A549 (cell line): ENCODE measurements around the gene ARHGEF7. TPM values are rescaled to one million over a fixed set of nuclear protein-coding genes. Genes with fewer than 3 reads are reported as not detected.

Experiments
- ATAC-seq, 2 experiments: fragments of 200-7000 bp in 1 of 2; fragments of >200 bp in 1 of 2; cut with Nextera tagmentation in 1 of 2; cut with Tn5 transposase in 1 of 2; 3 replicates each; pipeline versions ENCODE4 v1.8.0 to v1.9.1; 2018 to 2020; ENCODE audit warnings: mild to moderate bottlenecking in 1 of 2, moderate library complexity in 1 of 2
- CTCF ChIA-PET: fragments of 300-600 bp; sonication (Branson Sonifier 250); formaldehyde crosslinking; extraction: SDS; loops from one replicate; lab custom pipeline; 2021; ENCODE audit warnings: antibody characterized with exemption, inconsistent platforms; lab: Yijun Ruan, JAX
- POLR2A ChIA-PET: fragments of 350-600 bp; formaldehyde crosslinking; extraction: SDS; loops from one replicate; lab custom pipeline; 2021; ENCODE audit warnings: antibody characterized with exemption, inconsistent platforms; lab: Yijun Ruan, JAX
- DNase-seq, 2 experiments: peaks; one replicate each; pipeline versions ENCODE4 v3.0.0 to v3.0.0-alpha.2; 2011 to 2016; ENCODE audit warnings: low read depth in 1 of 2, low spot score in 1 of 2
- FAIRE-seq: peaks from 2 replicates; lab custom pipeline; 2011; peaks lifted over from hg19 to GRCh38; lab: Jason Lieb, UNC
- H3K27ac ChIP-seq, 2 experiments: fragments of >200 bp; sonication (Bioruptor Twin); formaldehyde crosslinking; 3 replicates each; pipeline ENCODE4 v1.5.1; 2016 to 2017
- H3K4me1 ChIP-seq: fragments of >200 bp; sonication (Bioruptor Twin); formaldehyde crosslinking; 3 replicates; pipeline ENCODE4 v1.6.1; 2016
- H3K4me2 ChIP-seq: fragments of >200 bp; sonication (Bioruptor Twin); formaldehyde crosslinking; 3 replicates; pipeline ENCODE4 v1.6.1; 2016
- H3K4me3 ChIP-seq: fragments of >200 bp; sonication (Bioruptor Twin); formaldehyde crosslinking; 3 replicates; pipeline ENCODE4 v1.5.1; 2016
- H3K9me3 ChIP-seq: fragments of >200 bp; sonication (Bioruptor Twin); formaldehyde crosslinking; 3 replicates; pipeline ENCODE4 v1.6.1; 2016
- CBX8 ChIP-seq: fragments of 200-600 bp; sonication (generic); IDR thresholded peaks from 2 replicates; pipeline ENCODE4 v1.6.1; 2016
- CTCF ChIP-seq: fragments of >200 bp; sonication (Bioruptor Twin); formaldehyde crosslinking; IDR thresholded peaks from 3 replicates; pipeline ENCODE4 v1.5.1; 2016
- ESRRA ChIP-seq: fragments of 150-350 bp; IDR thresholded peaks from 2 replicates; pipeline ENCODE4 v1.6.1; 2014; ENCODE audit warnings: mild to moderate bottlenecking, low read length, borderline replicate concordance
- HDAC2 ChIP-seq: fragments of 200-600 bp; sonication (generic); IDR thresholded peaks from 2 replicates; pipeline ENCODE4 v1.6.1; 2016
- HEYL ChIP-seq: fragments of 250-450 bp; sonication (Bioruptor Pico); IDR thresholded peaks from 2 replicates; pipeline ENCODE4 v1.8.0; 2021; ENCODE audit warnings: mild to moderate bottlenecking, moderate library complexity
- HOXA7 ChIP-seq: fragments of 250-450 bp; sonication (Bioruptor Pico); IDR thresholded peaks from 2 replicates; pipeline ENCODE4 v1.5.0; 2020; ENCODE audit warnings: mild to moderate bottlenecking, moderate library complexity
- HOXB13 ChIP-seq: fragments of 250-450 bp; sonication (Bioruptor Pico); IDR thresholded peaks from 2 replicates; pipeline ENCODE4 v1.5.0; 2020; ENCODE audit warnings: low read depth, mild to moderate bottlenecking, moderate library complexity
- JUN ChIP-seq, 2 experiments: fragments of >200 bp; sonication (Bioruptor Twin); formaldehyde crosslinking; IDR thresholded peaks; 2 replicates in 1 of 2; 3 replicates in 1 of 2; pipeline ENCODE4 v1.6.1; 2016 to 2017
- KDM5A ChIP-seq: fragments of 200-600 bp; sonication (generic); IDR thresholded peaks from 2 replicates; pipeline ENCODE4 v1.6.1; 2016; ENCODE audit warnings: antibody characterized with exemption, mild to moderate bottlenecking
- MAZ ChIP-seq: fragments of 150-350 bp; IDR thresholded peaks from 2 replicates; pipeline ENCODE4 v1.6.1; 2014; ENCODE audit warnings: antibody characterized with exemption, low read depth, low read length, borderline replicate concordance
- NPAS2 ChIP-seq: fragments of 250-450 bp; sonication (Bioruptor Pico); IDR thresholded peaks from 2 replicates; pipeline ENCODE4 v1.8.0; 2022; ENCODE audit warnings: mild to moderate bottlenecking, moderate library complexity, borderline replicate concordance
- RCOR1 ChIP-seq: fragments of 150-350 bp; IDR thresholded peaks from 2 replicates; pipeline ENCODE4 v1.6.1; 2014; ENCODE audit warnings: antibody characterized with exemption, low read length, low read depth
- REST ChIP-seq: fragments of 200-600 bp; sonication (generic); IDR thresholded peaks from 2 replicates; pipeline ENCODE4 v1.6.1; 2016; ENCODE audit warnings: antibody characterized with exemption, mild to moderate bottlenecking, moderate library complexity
- RFX5 ChIP-seq: fragments of 450-650 bp; IDR thresholded peaks from 2 replicates; pipeline ENCODE4 v1.7.1; 2014; ENCODE audit warnings: antibody characterized with exemption, mild to moderate bottlenecking, moderate library complexity
- ZFP36 ChIP-seq: fragments of 450-650 bp; IDR thresholded peaks from 2 replicates; pipeline ENCODE4 v1.6.1; 2014; ENCODE audit warnings: borderline replicate concordance; ENCODE audit not compliant: partially characterized antibody
- ZNF302 ChIP-seq: fragments of 250-450 bp; sonication (Bioruptor Pico); IDR thresholded peaks from 2 replicates; pipeline ENCODE4 v1.9.0; 2021; ENCODE audit warnings: inconsistent platforms, mild to moderate bottlenecking, moderate library complexity
- WGBS: methylation state at CpG from one replicate; pipeline ENCODE4 v1.1.6; 2017; ENCODE audit errors: missing lambda C conversion rate; 5-methylcytosine and 5-hydroxymethylcytosine counted together
- polyA plus RNA-seq, 4 experiments: library from polyadenylated mRNA; depleted of rRNA in 3 of 4; stranded (reverse); fragments of >200 nt; fragmentation: RNase III in 1 of 4; extraction: RNeasy Plus Mini Kit Qiagen cat#74134 plus additional on column Dnase treatment in 1 of 4; gene quantifications; 2 replicates in 3 of 4; 3 replicates in 1 of 4; pipeline ENCODE4 v1.2.3, GENCODE V29; 2011 to 2017
- TF ChIP-seq, protein P1 (sequence below): fragments of 250-450 bp; sonication (Bioruptor Pico); IDR thresholded peaks from 2 replicates; pipeline ENCODE4 v1.5.0; 2021; ENCODE audit warnings: mild to moderate bottlenecking, moderate library complexity, borderline replicate concordance
- TF ChIP-seq, protein P2 (sequence below): fragments of >200 bp; sonication (Bioruptor Twin); formaldehyde crosslinking; IDR thresholded peaks from 2 replicates; pipeline ENCODE4 v1.6.1; 2016
- TF ChIP-seq, protein P3 (sequence below): fragments of 150-350 bp; IDR thresholded peaks from 2 replicates; pipeline ENCODE4 v1.6.1; 2014; ENCODE audit warnings: low read depth, mild to moderate bottlenecking, low read length

The ARHGEF7 gene
- polyA plus RNA-seq, 2 of the 4 experiments (the other 2 are of a cell fraction) = 21.1 to 23.1 TPM

GRCh38 chr13:111316161-111316730, 201.1 kb downstream of the ARHGEF7 start:
- FAIRE-seq (no peak), DNase-seq (no peak), ATAC-seq (no peak)
- Histone ChIP-seq H3K4me1 (no peaks in the 10 kb centered on the region), H3K9me3 (no peaks in the 10 kb centered on the region), H3K4me2 (no peak overlapping the region), H3K4me3 (no peak overlapping the region), H3K27ac (no peak overlapping the region)
- TF ChIP-seq, protein P1, sequence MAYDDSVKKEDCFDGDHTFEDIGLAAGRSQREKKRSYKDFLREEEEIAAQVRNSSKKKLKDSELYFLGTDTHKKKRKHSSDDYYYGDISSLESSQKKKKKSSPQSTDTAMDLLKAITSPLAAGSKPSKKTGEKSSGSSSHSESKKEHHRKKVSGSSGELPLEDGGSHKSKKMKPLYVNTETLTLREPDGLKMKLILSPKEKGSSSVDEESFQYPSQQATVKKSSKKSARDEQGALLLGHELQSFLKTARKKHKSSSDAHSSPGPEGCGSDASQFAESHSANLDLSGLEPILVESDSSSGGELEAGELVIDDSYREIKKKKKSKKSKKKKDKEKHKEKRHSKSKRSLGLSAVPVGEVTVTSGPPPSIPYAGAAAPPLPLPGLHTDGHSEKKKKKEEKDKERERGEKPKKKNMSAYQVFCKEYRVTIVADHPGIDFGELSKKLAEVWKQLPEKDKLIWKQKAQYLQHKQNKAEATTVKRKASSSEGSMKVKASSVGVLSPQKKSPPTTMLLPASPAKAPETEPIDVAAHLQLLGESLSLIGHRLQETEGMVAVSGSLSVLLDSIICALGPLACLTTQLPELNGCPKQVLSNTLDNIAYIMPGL (CRISPR knock-in tag) = no peak
- TF ChIP-seq HDAC2 (no peak), HEYL (no peak), ZFP36 (no peak), ESRRA (no peak), REST (no peak), MAZ (no peak), KDM5A (no peak), JUN (IDR thresholded peaks at IDR 0.05) (no peak), ZNF302 (no peak), CBX8 (no peak), HOXB13 (CRISPR knock-in tag) (no peak), RCOR1 (no peak), RFX5 (no peak), HOXA7 (CRISPR knock-in tag) (no peak), NPAS2 (CRISPR knock-in tag) (no peak), CTCF (no peak)
- TF ChIP-seq, protein P2, sequence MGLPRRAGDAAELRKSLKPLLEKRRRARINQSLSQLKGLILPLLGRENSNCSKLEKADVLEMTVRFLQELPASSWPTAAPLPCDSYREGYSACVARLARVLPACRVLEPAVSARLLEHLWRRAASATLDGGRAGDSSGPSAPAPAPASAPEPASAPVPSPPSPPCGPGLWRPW = no peak
- TF ChIP-seq, protein P3, sequence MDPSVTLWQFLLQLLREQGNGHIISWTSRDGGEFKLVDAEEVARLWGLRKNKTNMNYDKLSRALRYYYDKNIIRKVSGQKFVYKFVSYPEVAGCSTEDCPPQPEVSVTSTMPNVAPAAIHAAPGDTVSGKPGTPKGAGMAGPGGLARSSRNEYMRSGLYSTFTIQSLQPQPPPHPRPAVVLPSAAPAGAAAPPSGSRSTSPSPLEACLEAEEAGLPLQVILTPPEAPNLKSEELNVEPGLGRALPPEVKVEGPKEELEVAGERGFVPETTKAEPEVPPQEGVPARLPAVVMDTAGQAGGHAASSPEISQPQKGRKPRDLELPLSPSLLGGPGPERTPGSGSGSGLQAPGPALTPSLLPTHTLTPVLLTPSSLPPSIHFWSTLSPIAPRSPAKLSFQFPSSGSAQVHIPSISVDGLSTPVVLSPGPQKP = no peak
- POLR2A ChIA-PET = no interaction called here
- WGBS = 72% methylated on average over 10 of the region's 12 CpGs
- CTCF ChIA-PET = no interaction called here
